Endothelial cell of umbilical vein (primary cell): Measurements from ENCODE around the gene GPS1. TPM values are rescaled to one million over a fixed set of nuclear protein-coding genes. Genes with fewer than 3 reads are reported as not detected.

Experiments
- BruUV-seq: library from RNA; stranded (reverse); fragments of 400-500 nt; replicated peaks from 2 replicates; lab custom pipeline; 2021; lab: Mats Ljungman, UMichigan
- CTCF ChIA-PET: fragments of 300-600, 350-600 bp; sonication (Branson Sonifier 250); formaldehyde crosslinking; loops from one replicate; lab custom pipeline; 2021; ENCODE audit warnings: antibody characterized with exemption, inconsistent platforms; lab: Charles Lee
- POLR2A ChIA-PET: fragments of 300-600, 350-600 bp; sonication (Branson Sonifier 250); formaldehyde crosslinking; loops from one replicate; lab custom pipeline; 2021; ENCODE audit warnings: antibody characterized with exemption, inconsistent platforms; lab: Charles Lee
- DNase-seq: peaks from one replicate; pipeline ENCODE4 v3.0.0-alpha.2; 2011; ENCODE audit warnings: low read depth, low spot score
- FAIRE-seq: peaks from 2 replicates; lab custom pipeline; 2011; peaks lifted over from hg19 to GRCh38; lab: Jason Lieb, UNC
- H2AFZ ChIP-seq: 2 replicates; pipeline ENCODE4 v1.6.0; 2012; ENCODE audit warnings: low read depth, low read length, control low read depth, inconsistent platforms
- H3K27ac ChIP-seq: 2 replicates; pipeline ENCODE4 v1.5.1; 2011; ENCODE audit warnings: low read depth, mild to moderate bottlenecking, control low read depth, low read length, moderate library complexity; ENCODE audit not compliant: insufficient read depth
- H3K27me3 ChIP-seq, 2 experiments: 2 replicates each; pipeline versions ENCODE4 v1.6.0 to v1.6.1; 2011; ENCODE audit warnings: low read length in 2 of 2, mixed read lengths in 1 of 2; ENCODE audit not compliant: control insufficient read depth in 2 of 2, insufficient read depth in 2 of 2
- H3K36me3 ChIP-seq, 2 experiments: 2 replicates in 1 of 2; 3 replicates in 1 of 2; pipeline ENCODE4 v1.5.1; 2011; ENCODE audit warnings: low read length in 2 of 2, mild to moderate bottlenecking in 1 of 2, moderate library complexity in 1 of 2; ENCODE audit not compliant: control insufficient read depth in 2 of 2, insufficient read depth in 2 of 2; ENCODE audit errors: extremely low read depth in 1 of 2
- H3K4me1 ChIP-seq: 3 replicates; pipeline ENCODE4 v1.5.1; 2011; ENCODE audit warnings: mild to moderate bottlenecking, low read length; ENCODE audit not compliant: control insufficient read depth, insufficient read depth; ENCODE audit errors: extremely low read depth
- H3K4me2 ChIP-seq: 2 replicates; pipeline ENCODE4 v1.6.1; 2011; ENCODE audit warnings: low read length, control low read depth, mixed read lengths; ENCODE audit not compliant: insufficient read depth
- H3K4me3 ChIP-seq, 3 experiments: fragments of 200-600 bp in 1 of 3; sonication (generic), shearing (Covaris generic) in 1 of 3; replicated peaks in 1 of 3; 2 replicates each; pipeline ENCODE4 v1.5.1; 2011 to 2016; ENCODE audit warnings: control low read depth in 3 of 3, low read length in 3 of 3, mild to moderate bottlenecking in 2 of 3, inconsistent platforms in 1 of 3, low read depth in 1 of 3, moderate library complexity in 1 of 3; ENCODE audit not compliant: insufficient read depth in 1 of 3
- H3K79me2 ChIP-seq: 2 replicates; pipeline ENCODE4 v1.6.0; 2012; ENCODE audit warnings: low read length, inconsistent platforms; ENCODE audit not compliant: control insufficient read depth, insufficient read depth
- H3K9ac ChIP-seq: replicated peaks from 2 replicates; pipeline ENCODE3; 2011; ENCODE audit warnings: low read length, control low read depth; ENCODE audit not compliant: insufficient read depth; ENCODE audit errors: extremely low read depth
- H3K9me1 ChIP-seq: replicated peaks from 3 replicates; pipeline ENCODE4 v1.6.0; 2011; ENCODE audit warnings: mild to moderate bottlenecking, low read length; ENCODE audit not compliant: control insufficient read depth, insufficient read depth; ENCODE audit errors: extremely low read depth
- H3K9me3 ChIP-seq: replicated peaks from 2 replicates; pipeline ENCODE4 v1.5.1; 2012; ENCODE audit warnings: low read length, inconsistent platforms; ENCODE audit not compliant: control insufficient read depth, insufficient read depth
- H4K20me1 ChIP-seq: replicated peaks from 2 replicates; pipeline ENCODE3; 2011; ENCODE audit warnings: mild to moderate bottlenecking, low read length; ENCODE audit not compliant: control insufficient read depth, insufficient read depth; ENCODE audit errors: extremely low read depth
- EZH2 ChIP-seq: IDR thresholded peaks from 2 replicates; pipeline ENCODE4 v1.6.1; 2012; ENCODE audit warnings: borderline replicate concordance, low read depth, mild to moderate bottlenecking, moderate library complexity, low read length, inconsistent platforms; ENCODE audit not compliant: severe bottlenecking
- FOS ChIP-seq: IDR thresholded peaks from 2 replicates; pipeline ENCODE4 v1.6.1; 2011; ENCODE audit warnings: mild to moderate bottlenecking, low read length, moderate library complexity, borderline replicate concordance; ENCODE audit not compliant: insufficient read depth
- GATA2 ChIP-seq: IDR thresholded peaks from 2 replicates; pipeline ENCODE4 v1.7.0; 2011; ENCODE audit warnings: low read depth, mild to moderate bottlenecking, moderate library complexity, mixed read lengths, low read length; ENCODE audit not compliant: insufficient read length, insufficient read depth
- JUN ChIP-seq: IDR thresholded peaks from 2 replicates; pipeline ENCODE4 v1.6.1; 2011; ENCODE audit warnings: borderline replicate concordance, low read depth; ENCODE audit not compliant: insufficient read length, insufficient read depth
- MYC ChIP-seq: IDR thresholded peaks from one replicate; pipeline ENCODE4 v1.6.1; 2011; ENCODE audit warnings: mild to moderate bottlenecking, low read depth, low read length
- POLR2A ChIP-seq: IDR thresholded peaks from 2 replicates; pipeline ENCODE4 v1.6.1; 2012; ENCODE audit warnings: low read depth, mild to moderate bottlenecking, control low read depth, low read length
- POLR2AphosphoS5 ChIP-seq: IDR thresholded peaks from 2 replicates; pipeline ENCODE4 v1.6.1; 2012; ENCODE audit warnings: low read depth, mild to moderate bottlenecking, control low read depth, low read length, moderate library complexity; ENCODE audit not compliant: insufficient read depth
- dilution Hi-C: fragments of 300-500 bp; cut with MboI; formaldehyde crosslinking; loops from one replicate; pipeline ENCODE4 v1.15.0; 2019; ENCODE audit warnings: low sequenced_read_pairs; ENCODE audit not compliant: extremely low pct_ligation_motif_present
- intact Hi-C: fragments of 100-400 bp; cut with micrococcal nuclease; formaldehyde crosslinking; loops from one replicate; pipeline ENCODE4 v1.10.0; 2022
- polyA plus RNA-seq, 4 experiments: library from polyadenylated mRNA; depleted of rRNA in 3 of 4; stranded (reverse) in 3 of 4; unstranded in 1 of 4; fragments of >200 nt; gene quantifications; 2 replicates each; pipeline versions ENCODE4 v1.2.1 to v1.2.3, GENCODE V29; 2011 to 2012; ENCODE audit warnings: missing spikeins in 1 of 4
- total RNA-seq: library from RNA; stranded (reverse); gene quantifications from 2 replicates; pipeline ENCODE4 v1.2.3, GENCODE V29; 2021
- TF ChIP-seq, protein P1 (sequence below), 2 donors: IDR thresholded peaks; 1 replicate in 1 of 2; 2 replicates in 1 of 2; pipeline ENCODE4 v1.5.1; 2011; ENCODE audit warnings: low read length in 2 of 2, mild to moderate bottlenecking in 2 of 2, moderate library complexity in 2 of 2, control low read depth in 1 of 2, inconsistent platforms in 1 of 2, low read depth in 1 of 2; ENCODE audit not compliant: insufficient read depth in 1 of 2; ENCODE audit errors: extremely low read depth in 1 of 2
- TF ChIP-seq, protein P2 (sequence below): IDR thresholded peaks from 2 replicates; pipeline ENCODE4 v1.6.1; 2011; ENCODE audit not compliant: insufficient read depth, insufficient read length

The GPS1 gene
- total and polyA plus RNA-seq, 2 donors (not counting 3 experiments of a cell fraction or from before 2014, with no cell fraction given), result 116 to 178 TPM

DNA sequence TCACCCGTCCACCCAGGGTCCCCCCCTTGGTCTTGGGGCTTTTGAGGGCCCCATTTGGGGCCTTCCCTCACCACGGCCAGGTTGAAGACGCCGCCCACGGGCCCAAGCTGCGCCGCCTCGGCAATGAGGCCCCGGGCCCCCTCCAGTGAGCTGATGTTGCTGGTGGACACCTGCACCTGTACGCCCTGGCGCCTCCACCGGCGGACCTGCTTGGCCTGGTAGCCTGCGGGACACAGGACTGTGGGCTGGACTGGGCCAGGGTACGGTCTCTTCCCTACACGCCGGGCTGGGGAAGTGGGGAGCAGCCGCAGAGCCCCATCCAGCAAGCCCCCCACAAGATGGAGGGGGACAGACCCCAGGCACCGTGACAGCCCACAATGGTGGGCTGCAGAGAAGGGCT lies 30.8 kb downstream of the GPS1 start:
- Histone ChIP-seq H3K36me3 (peaks cover 40 to 73% of the 10 kb centered on the region in 2 experiments), H3K27ac (no peak overlapping the region), H3K4me2 (no peak overlapping the region), H3K9ac (no peak overlapping the region), H3K79me2 (peaks cover 3% of the 10 kb centered on the region), H3K9me3 (no peaks in the 10 kb centered on the region), H3K27me3 (no peaks in the 10 kb centered on the region), H3K4me1 (no peaks in the 10 kb centered on the region), H2AFZ (no peak overlapping the region), H3K9me1 (no peaks in the 10 kb centered on the region), H4K20me1 (no peaks in the 10 kb centered on the region), H3K4me3 (no peak overlapping the region)
- DNase-seq (no peak), FAIRE-seq (no peak)
- ChIA-PET CTCF (no interaction called here), POLR2A (no interaction called here)
- BruUV-seq, result no TSS peak
- dilution Hi-C loops (no loop called here), intact Hi-C loops (no loop called here)
- TF ChIP-seq GATA2, result no peak
- no peak for TF ChIP-seq POLR2AphosphoS5
- TF ChIP-seq, protein P1, sequence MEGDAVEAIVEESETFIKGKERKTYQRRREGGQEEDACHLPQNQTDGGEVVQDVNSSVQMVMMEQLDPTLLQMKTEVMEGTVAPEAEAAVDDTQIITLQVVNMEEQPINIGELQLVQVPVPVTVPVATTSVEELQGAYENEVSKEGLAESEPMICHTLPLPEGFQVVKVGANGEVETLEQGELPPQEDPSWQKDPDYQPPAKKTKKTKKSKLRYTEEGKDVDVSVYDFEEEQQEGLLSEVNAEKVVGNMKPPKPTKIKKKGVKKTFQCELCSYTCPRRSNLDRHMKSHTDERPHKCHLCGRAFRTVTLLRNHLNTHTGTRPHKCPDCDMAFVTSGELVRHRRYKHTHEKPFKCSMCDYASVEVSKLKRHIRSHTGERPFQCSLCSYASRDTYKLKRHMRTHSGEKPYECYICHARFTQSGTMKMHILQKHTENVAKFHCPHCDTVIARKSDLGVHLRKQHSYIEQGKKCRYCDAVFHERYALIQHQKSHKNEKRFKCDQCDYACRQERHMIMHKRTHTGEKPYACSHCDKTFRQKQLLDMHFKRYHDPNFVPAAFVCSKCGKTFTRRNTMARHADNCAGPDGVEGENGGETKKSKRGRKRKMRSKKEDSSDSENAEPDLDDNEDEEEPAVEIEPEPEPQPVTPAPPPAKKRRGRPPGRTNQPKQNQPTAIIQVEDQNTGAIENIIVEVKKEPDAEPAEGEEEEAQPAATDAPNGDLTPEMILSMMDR (IDR thresholded peaks at IDR 0.05; ENCODE audit: extremely low read depth in 1 of 2, insufficient read depth in 1 of 2, low read depth in 1 of 2, low read length in 2 of 2), result no peak
- TF ChIP-seq POLR2A, result no peak
- TF ChIP-seq, protein P2, sequence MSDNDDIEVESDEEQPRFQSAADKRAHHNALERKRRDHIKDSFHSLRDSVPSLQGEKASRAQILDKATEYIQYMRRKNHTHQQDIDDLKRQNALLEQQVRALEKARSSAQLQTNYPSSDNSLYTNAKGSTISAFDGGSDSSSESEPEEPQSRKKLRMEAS, result no peak
- no peak for TF ChIP-seq MYC
- TF ChIP-seq EZH2, result no peak
- no peak for TF ChIP-seq FOS
- no peak for TF ChIP-seq JUN
